Spinal cord (tissue), 10 donors: ENCODE data around the gene VAV2. TPM values are rescaled to one million over a fixed set of nuclear protein-coding genes. Genes with fewer than 3 reads are reported as not detected.
"Not testable (repeated sequence)": the region's sequence is repeated elsewhere in the genome, so short reads cannot be mapped to it uniquely, and the experiment has no call there.

Experiments
- DNase-seq, 6 donors: peaks; one replicate each; pipeline versions ENCODE4 v3.0.0 to v3.0.0-alpha.2; 2013 to 2015; ENCODE audit warnings: low spot score in 6 of 6, low read depth in 4 of 6
- H3K27ac ChIP-seq: one replicate; pipeline ENCODE4 v1.5.1; 2013; ENCODE audit warnings: low read depth, low read length, control low read depth
- H3K27me3 ChIP-seq: one replicate; pipeline ENCODE4 v1.6.1; 2013; ENCODE audit warnings: low read length; ENCODE audit not compliant: control insufficient read depth, insufficient read depth
- H3K36me3 ChIP-seq: one replicate; pipeline ENCODE4 v1.6.1; 2013; ENCODE audit warnings: low read length; ENCODE audit not compliant: control insufficient read depth, insufficient read depth
- H3K4me1 ChIP-seq: one replicate; pipeline ENCODE4 v1.6.1; 2013; ENCODE audit warnings: low read length; ENCODE audit not compliant: control insufficient read depth, insufficient read depth
- H3K4me3 ChIP-seq: one replicate; pipeline ENCODE4 v1.5.1; 2013; ENCODE audit warnings: low read depth, low read length, control low read depth
- H3K9me3 ChIP-seq: one replicate; pipeline ENCODE4 v1.6.1; 2013; ENCODE audit warnings: low read length; ENCODE audit not compliant: control insufficient read depth, insufficient read depth
- WGBS: methylation state at CpG from one replicate; pipeline ENCODE4 v1.1.5; 2013; ENCODE audit warnings: missing lambda C conversion rate; ENCODE audit not compliant: insufficient coverage; 5-methylcytosine and 5-hydroxymethylcytosine counted together
- polyA plus RNA-seq, 2 donors: library from polyadenylated mRNA; unstranded; fragments of 120-200 nt; gene quantifications; one replicate each; pipeline ENCODE4 v1.2.1, GENCODE V29; 2013; ENCODE audit not compliant: insufficient read length in 2 of 2
- total RNA-seq, 2 donors: library from RNA; depleted of rRNA in 1 of 2; stranded (reverse); fragments of 120-200 nt in 1 of 2; fragments of >200 nt in 1 of 2; gene quantifications; one replicate each; pipeline versions ENCODE4 v1.2.3 to v1.2.4, GENCODE V29; 2013 to 2014
- donor health status: healthy.

Gene VAV2
- total and polyA plus RNA-seq, 4 donors: 18.4 to 48.3 (median 33.1) TPM

DNA sequence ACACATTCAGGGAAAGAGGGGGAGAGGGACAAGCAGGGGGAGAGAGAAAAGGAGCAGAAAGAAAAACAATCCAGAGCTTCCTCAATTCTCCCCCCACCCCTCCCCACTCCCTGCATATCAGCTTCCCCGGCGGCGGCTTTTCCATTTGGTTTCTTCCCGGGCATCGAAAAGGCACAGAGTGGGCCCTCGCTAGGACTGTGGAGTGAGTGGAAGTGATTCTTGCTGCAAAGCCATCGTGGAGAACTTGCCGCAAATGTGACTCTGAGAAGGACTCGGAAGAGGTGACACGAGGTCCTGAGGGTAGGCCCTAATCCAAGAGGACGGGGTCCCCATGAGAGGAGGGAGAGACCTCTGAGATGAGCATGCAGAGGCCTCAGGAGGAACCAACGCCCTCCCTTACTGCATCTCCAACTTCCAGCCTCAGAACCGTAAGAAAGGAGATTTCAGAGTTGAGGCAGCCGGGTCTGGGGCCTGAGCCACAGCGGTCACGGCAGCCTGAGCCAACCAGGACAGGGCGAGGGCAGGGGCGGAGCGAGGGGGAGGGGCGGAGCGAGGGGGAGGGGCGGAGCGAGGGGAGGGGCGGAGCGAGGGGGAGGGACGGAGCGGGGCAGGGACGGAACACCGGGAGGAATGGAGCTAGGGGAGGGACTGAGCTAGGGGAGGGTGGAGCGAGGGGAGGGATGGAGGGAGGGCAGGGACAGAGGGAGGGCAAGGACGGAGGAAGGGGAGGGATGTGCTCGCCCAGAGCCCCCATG is 232.8 kb downstream of the VAV2 start:
- H3K27me3 ChIP-seq: no peaks in the 10 kb centered on the region
- no peak overlapping the region for H3K27ac ChIP-seq
- H3K9me3 ChIP-seq: no peaks in the 10 kb centered on the region
- H3K4me3 ChIP-seq: no peak overlapping the region
- H3K36me3 ChIP-seq: peaks cover 40% of the 10 kb centered on the region
- peak in 1 of 6 donors; percentile 34 for DNase-seq
- peaks cover 9% of the 10 kb centered on the region for H3K4me1 ChIP-seq
- WGBS: 89% methylated on average over 12 of the region's 32 CpGs

DNA sequence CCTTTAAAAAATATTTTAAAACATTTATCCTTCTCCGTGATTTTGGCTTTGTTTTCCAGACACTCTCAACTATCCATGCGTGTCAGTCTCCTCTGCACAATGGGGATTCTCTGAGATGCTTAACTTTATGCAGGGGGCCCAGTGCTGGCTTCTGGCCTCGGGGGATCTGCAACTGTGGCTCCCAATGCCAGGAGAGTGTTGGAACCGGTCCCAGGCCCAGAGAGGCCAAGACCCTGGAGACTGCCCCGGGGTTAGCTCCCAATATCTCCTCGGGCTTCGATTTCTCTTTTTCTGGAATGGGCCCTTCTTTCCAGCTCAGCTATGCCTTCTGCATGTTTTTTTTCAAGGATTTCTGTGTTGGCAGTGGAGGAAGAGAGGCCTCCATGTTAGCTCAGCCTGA is 233.9 kb downstream of the VAV2 start:
- peak in 1 of 6 donors; percentile 45 for DNase-seq

DNA sequence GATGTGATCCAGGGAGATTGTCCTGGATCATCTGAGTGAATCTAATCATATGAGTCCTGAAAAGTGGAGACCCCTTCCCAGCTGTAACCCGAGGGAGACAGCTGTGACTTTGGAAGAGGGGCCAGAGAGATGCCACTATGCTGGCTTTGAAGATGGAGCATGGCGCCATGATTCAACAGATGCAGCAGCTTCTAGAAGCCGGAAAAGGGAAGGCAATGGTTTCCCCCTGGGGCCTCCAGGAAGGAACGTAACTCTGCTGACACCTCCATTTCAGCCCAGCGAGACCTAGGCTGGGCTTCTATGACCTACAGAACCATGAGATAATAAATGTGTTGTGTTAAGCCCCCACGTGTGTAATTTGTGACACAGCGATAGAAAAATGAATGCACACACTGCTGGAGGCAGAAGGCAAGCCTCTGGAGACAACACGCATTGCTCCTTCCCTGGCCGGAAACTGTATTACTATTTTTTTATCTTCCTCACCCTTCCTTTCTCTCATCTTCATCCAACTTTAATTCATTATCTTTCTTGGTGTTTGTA is 237.4 kb downstream of the VAV2 start:
- WGBS: 55% methylated on average over 5 of the region's 9 CpGs
- H3K4me1 ChIP-seq: peaks cover 9% of the 10 kb centered on the region
- H3K27me3 ChIP-seq: no peaks in the 10 kb centered on the region
- peaks cover 4% of the 10 kb centered on the region for H3K36me3 ChIP-seq
- H3K27ac ChIP-seq: no peak overlapping the region
- DNase-seq: no peak
- no peaks in the 10 kb centered on the region for H3K9me3 ChIP-seq
- H3K4me3 ChIP-seq: no peak overlapping the region

More for the DNA sequence above, 233.9 kb downstream of the VAV2 start:
- Histone ChIP-seq H3K4me1 (peaks cover 9% of the 10 kb centered on the region), H3K4me3 (no peak overlapping the region), H3K27ac (no peak overlapping the region), H3K9me3 (no peaks in the 10 kb centered on the region), H3K27me3 (no peaks in the 10 kb centered on the region), H3K36me3 (peaks cover 31% of the 10 kb centered on the region)
- WGBS: 36% methylated on average over 5 of the region's 7 CpGs

DNA sequence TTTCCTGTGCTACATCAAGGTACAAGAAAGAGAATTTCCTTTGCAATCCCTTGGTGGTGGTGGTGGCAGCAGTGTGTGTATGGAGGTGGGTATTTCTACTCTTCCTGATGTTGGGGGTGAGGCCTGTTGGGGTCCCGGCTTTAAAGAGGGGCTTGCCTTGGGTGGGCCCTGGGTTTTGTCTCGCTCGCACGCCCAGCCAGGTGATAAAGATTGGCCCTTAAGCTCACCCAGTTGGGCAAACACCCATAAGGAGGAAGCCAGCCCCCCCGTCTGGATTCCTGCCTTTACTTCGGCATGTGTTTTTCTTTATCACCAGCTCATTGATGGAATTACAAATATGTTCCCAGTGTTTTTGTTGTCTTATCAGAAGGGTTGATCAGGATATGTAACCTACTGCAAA is 237.9 kb downstream of the VAV2 start:
- Histone ChIP-seq H3K27ac (no peak overlapping the region), H3K27me3 (no peaks in the 10 kb centered on the region), H3K4me3 (no peak overlapping the region), H3K36me3 (peaks cover 2% of the 10 kb centered on the region), H3K9me3 (no peaks in the 10 kb centered on the region), H3K4me1 (peaks cover 9% of the 10 kb centered on the region)
- WGBS: 80% methylated on average over 2 of the region's 6 CpGs
- DNase-seq: no peak

DNA sequence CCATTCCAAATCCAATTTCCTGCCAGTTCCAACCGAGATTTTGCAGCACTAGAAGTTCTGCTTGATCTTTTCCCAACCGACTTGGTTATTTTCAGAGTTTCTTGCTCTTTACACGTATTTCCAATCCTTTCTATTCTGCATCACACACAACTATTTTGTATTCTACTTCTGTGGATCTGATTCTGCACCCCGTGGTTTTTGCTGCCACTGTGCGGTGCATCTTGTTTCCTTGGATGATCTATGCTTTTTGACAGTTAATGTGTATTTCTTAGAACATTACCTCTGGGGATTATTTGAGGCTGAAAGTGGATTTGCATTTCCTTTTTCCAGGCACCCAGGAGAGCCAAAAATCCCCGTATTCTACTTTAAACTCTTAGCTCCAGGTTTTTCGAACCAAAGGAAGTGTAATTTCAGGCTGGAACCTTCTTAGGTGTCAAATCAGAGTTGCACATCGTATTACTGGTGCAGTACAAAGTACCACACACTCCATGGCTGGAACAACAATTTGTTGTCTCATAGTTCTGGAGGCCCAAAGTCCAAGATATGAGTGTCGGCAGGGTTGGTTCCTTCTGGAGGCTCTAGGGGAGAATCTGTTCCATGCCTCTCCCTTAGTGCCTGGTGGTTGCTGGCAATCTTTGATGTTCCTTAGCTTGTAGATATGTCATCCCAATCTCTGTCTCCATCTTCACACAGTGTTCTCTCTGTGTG is 239.2 kb downstream of the VAV2 start:
- WGBS: 56% methylated on average over 4 of the region's 9 CpGs
- no peak overlapping the region for H3K4me3 ChIP-seq
- peaks cover 6% of the 10 kb centered on the region for H3K4me1 ChIP-seq
- DNase-seq: peak in 1 of 6 donors; percentile 44
- H3K9me3 ChIP-seq: no peaks in the 10 kb centered on the region
- no peak overlapping the region for H3K27ac ChIP-seq
- H3K36me3 ChIP-seq: no peaks in the 10 kb centered on the region
- no peaks in the 10 kb centered on the region for H3K27me3 ChIP-seq

- Histone ChIP-seq H3K9me3 (no peaks in the 10 kb centered on the region), H3K27ac (no peak overlapping the region), H3K4me1 (no peaks in the 10 kb centered on the region), H3K4me3 (no peak overlapping the region), H3K36me3 (no peaks in the 10 kb centered on the region), H3K27me3 (no peaks in the 10 kb centered on the region)
- no peak for DNase-seq
- WGBS: 92% methylated on average over 9 of the region's 9 CpGs
These were observed 241.0 kb downstream of the VAV2 start for GRCh38 chr9:133750982-133751649.

DNA sequence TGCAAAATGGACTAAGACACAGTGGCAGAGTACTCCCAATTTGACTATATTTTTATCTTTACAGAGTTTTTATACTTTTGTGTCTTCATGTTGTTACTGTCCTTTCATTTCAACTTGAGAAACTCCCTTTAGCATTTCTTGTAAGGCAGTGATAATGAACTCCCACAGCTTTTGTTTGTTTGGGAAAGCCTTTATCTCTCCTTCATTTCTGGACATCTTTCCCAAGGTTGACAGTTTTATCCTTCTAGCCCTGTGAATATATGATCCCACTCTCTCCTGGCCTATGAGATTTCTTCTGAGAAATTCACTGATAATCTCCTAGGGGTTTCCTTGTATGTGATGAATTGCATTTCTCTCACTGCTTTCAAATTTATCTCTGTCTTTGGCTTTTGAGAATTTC is 244.8 kb downstream of the VAV2 start:
- no peak for DNase-seq
- Histone ChIP-seq H3K9me3 (no peaks in the 10 kb centered on the region), H3K27me3 (no peaks in the 10 kb centered on the region), H3K36me3 (no peaks in the 10 kb centered on the region), H3K4me1 (no peaks in the 10 kb centered on the region), H3K27ac (no peak overlapping the region), H3K4me3 (no peak overlapping the region)

- not testable (repeated sequence) for H3K27me3 ChIP-seq, H3K4me3 ChIP-seq, H3K27ac ChIP-seq, H3K36me3 ChIP-seq, H3K4me1 ChIP-seq, DNase-seq, H3K9me3 ChIP-seq
- 100% methylated on average over 1 of the region's 31 CpGs for WGBS
These were observed 247.6 kb downstream of the VAV2 start for GRCh38 chr9:133744528-133744927.

DNA sequence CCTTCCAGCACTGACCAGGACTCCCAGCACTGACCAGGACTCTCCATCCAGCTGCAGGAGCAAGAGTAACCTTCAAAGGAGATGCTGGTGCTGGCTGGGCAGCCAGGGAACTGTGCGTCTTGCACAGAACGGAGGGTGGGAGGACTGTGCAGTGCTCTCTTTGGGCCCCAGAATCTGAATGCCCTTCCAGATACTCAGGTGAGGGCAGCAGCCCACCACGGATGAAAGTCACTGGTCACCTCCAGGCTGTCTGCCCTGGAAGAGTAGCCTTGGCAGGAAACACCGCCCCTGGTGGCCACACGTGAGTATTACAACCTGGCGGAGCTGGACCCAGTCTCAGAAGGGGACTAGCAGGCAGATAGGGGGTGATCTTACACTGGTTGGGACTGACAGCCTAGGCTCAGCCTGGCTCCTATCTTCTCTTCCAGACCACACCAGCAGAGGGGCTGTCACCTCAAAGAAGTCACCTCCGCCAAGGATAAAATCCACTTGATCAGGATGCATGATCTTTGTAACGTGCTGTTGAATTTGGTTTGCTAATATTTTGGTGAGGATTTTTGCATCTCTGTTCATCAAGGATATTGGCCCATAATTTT is 249.2 kb downstream of the VAV2 start:
- Histone ChIP-seq H3K27me3 (no peaks in the 10 kb centered on the region), H3K27ac (no peak overlapping the region), H3K9me3 (no peaks in the 10 kb centered on the region), H3K4me3 (no peak overlapping the region), H3K4me1 (peaks cover 10% of the 10 kb centered on the region), H3K36me3 (no peaks in the 10 kb centered on the region)
- 9% methylated on average over 6 of the region's 8 CpGs for WGBS
- DNase-seq: peak in 5 of 6 donors; percentile 48 to 91 (median 56)
